ENCODE results near the gene MGLL. TPM values are rescaled to one million over a fixed set of nuclear protein-coding genes. Genes with fewer than 3 reads are reported as not detected.

Gene MGLL
- total RNA-seq, 6 experiments from 2014 or later = 128 to 144 (median 129) TPM

- no peak for DNase-seq
- Mint-ChIP-seq H3K27me3 (ENCODE audit: insufficient read depth) (peaks cover 1% of the 10 kb centered on the region; the same call in 1 of the 2 replicates), H3K4me1 (ENCODE audit: low read depth) (peaks cover 35% of the 10 kb centered on the region), H3K9me3 (no peaks in the 10 kb centered on the region), H3K4me3 (no peak overlapping the region), H3K27ac (no peak overlapping the region), H3K36me3 (ENCODE audit: low read depth) (peaks cover 27% of the 10 kb centered on the region)
- no peak for TF ChIP-seq CTCF (IDR thresholded peaks at IDR 0.05)
Measured at GRCh38 chr3:127760791-127761440, 61.4 kb downstream of the MGLL start.

- H3K36me3 Mint-ChIP-seq (ENCODE audit: low read depth) = peaks cover 27% of the 10 kb centered on the region
- no peak for TF ChIP-seq CTCF (IDR thresholded peaks at IDR 0.05)
- no peak for DNase-seq
- no peak overlapping the region for H3K4me3 Mint-ChIP-seq
- no peaks in the 10 kb centered on the region for H3K9me3 Mint-ChIP-seq
- peaks cover 1% of the 10 kb centered on the region; the same call in 1 of the 2 replicates for H3K27me3 Mint-ChIP-seq (ENCODE audit: insufficient read depth)
- H3K4me1 Mint-ChIP-seq (ENCODE audit: low read depth) = peaks cover 30% of the 10 kb centered on the region
- no peak overlapping the region for H3K27ac Mint-ChIP-seq
Measured at GRCh38 chr3:127760361-127760760, 62.0 kb downstream of the MGLL start.

- Mint-ChIP-seq H3K4me3 (no peak overlapping the region), H3K36me3 (ENCODE audit: low read depth) (peaks cover 30% of the 10 kb centered on the region), H3K4me1 (ENCODE audit: low read depth) (peaks cover 24% of the 10 kb centered on the region), H3K9me3 (no peaks in the 10 kb centered on the region), H3K27ac (no peak overlapping the region), H3K27me3 (ENCODE audit: insufficient read depth) (peaks cover 1% of the 10 kb centered on the region; the same call in 1 of the 2 replicates)
- no peak for DNase-seq
- TF ChIP-seq CTCF (IDR thresholded peaks at IDR 0.05) = no peak
Measured at GRCh38 chr3:127759826-127760225, 62.5 kb downstream of the MGLL start.

- TF ChIP-seq CTCF (IDR thresholded peaks at IDR 0.05) = no peak
- peaks cover 12% of the 10 kb centered on the region; the same call in 1 of the 2 replicates for H3K4me1 Mint-ChIP-seq (ENCODE audit: low read depth)
- H3K9me3 Mint-ChIP-seq = no peaks in the 10 kb centered on the region
- peaks cover 1% of the 10 kb centered on the region; the same call in 1 of the 2 replicates for H3K27me3 Mint-ChIP-seq (ENCODE audit: insufficient read depth)
- no peak for DNase-seq
- H3K4me3 Mint-ChIP-seq = no peak overlapping the region
- peaks cover 38% of the 10 kb centered on the region for H3K36me3 Mint-ChIP-seq (ENCODE audit: low read depth)
- H3K27ac Mint-ChIP-seq = no peak overlapping the region
Measured at GRCh38 chr3:127758013-127758412, 64.3 kb downstream of the MGLL start.

- no peaks in the 10 kb centered on the region for H3K9me3 Mint-ChIP-seq
- H3K4me3 Mint-ChIP-seq = no peak overlapping the region
- TF ChIP-seq CTCF (IDR thresholded peaks at IDR 0.05) = no peak
Measured at GRCh38 chr3:127755305-127755681, 67.0 kb downstream of the MGLL start.

More at GRCh38 chr3:127755305-127755681, 67.0 kb downstream of the MGLL start:
- Mint-ChIP-seq H3K27me3 (ENCODE audit: insufficient read depth) (peaks cover 1% of the 10 kb centered on the region; the same call in 1 of the 2 replicates), H3K4me1 (ENCODE audit: low read depth) (peaks cover 34% of the 10 kb centered on the region), H3K36me3 (ENCODE audit: low read depth) (peaks cover 45% of the 10 kb centered on the region), H3K27ac (no peak overlapping the region)
- DNase-seq = no peak

Data from HFFc6 (cell line).